22Rv1 (cell line): ENCODE measurements around the gene EDDM13.

ENCODE experiments used
- H3K27ac ChIP-seq: fragments of 450-650 bp; 2 replicates; pipeline ENCODE4 v1.5.1; 2017
- CTCF ChIP-seq: fragments of 450-650 bp; IDR thresholded peaks from 2 replicates; pipeline ENCODE4 v1.5.1; 2017; ENCODE audit warnings: mild to moderate bottlenecking
- ZFX ChIP-seq: fragments of 450-650 bp; IDR thresholded peaks from 2 replicates; pipeline ENCODE4 v1.6.1; 2017; ENCODE audit warnings: antibody characterized with exemption, borderline replicate concordance

EDDM13 gene

GRCh38 chr19:56273563-56274117 is 1.1 kb downstream of the EDDM13 start:
- no peak overlapping the region for H3K27ac ChIP-seq
- TF ChIP-seq CTCF (no peak), ZFX (no peak)

GRCh38 chr19:56282809-56283208 is 10.3 kb downstream of the EDDM13 start:
- no peak for TF ChIP-seq ZFX
- TF ChIP-seq CTCF, result no peak
- H3K27ac ChIP-seq, result no peak overlapping the region

GRCh38 chr19:56284746-56285145 is 12.2 kb downstream of the EDDM13 start:
- TF ChIP-seq CTCF (no peak), ZFX (no peak)

GRCh38 chr19:56290104-56290503 is 17.6 kb downstream of the EDDM13 start:
- H3K27ac ChIP-seq, result no peak overlapping the region
- TF ChIP-seq ZFX (no peak), CTCF (no peak)

More at GRCh38 chr19:56284746-56285145, 12.2 kb downstream of the EDDM13 start:
- H3K27ac ChIP-seq, result no peak overlapping the region

GRCh38 chr19:56291867-56292266 is 19.3 kb downstream of the EDDM13 start:
- H3K27ac ChIP-seq, result no peak overlapping the region
- TF ChIP-seq ZFX, result no peak
- TF ChIP-seq CTCF, result no peak

GRCh38 chr19:56294549-56294948 is 22.0 kb downstream of the EDDM13 start:
- no peak for TF ChIP-seq CTCF
- TF ChIP-seq ZFX, result no peak
- H3K27ac ChIP-seq, result no peak overlapping the region

- no peak overlapping the region for H3K27ac ChIP-seq
- TF ChIP-seq CTCF, result no peak
- TF ChIP-seq ZFX, result no peak
These were observed 23.2 kb downstream of the EDDM13 start for GRCh38 chr19:56295531-56296455.
